ENCODE data around the gene ANGPT4. TPM values are rescaled to one million over a fixed set of nuclear protein-coding genes. Genes with fewer than 3 reads are reported as not detected.

ANGPT4 gene
- total RNA-seq, 1 donor from 2014 or later: not detected

DNA sequence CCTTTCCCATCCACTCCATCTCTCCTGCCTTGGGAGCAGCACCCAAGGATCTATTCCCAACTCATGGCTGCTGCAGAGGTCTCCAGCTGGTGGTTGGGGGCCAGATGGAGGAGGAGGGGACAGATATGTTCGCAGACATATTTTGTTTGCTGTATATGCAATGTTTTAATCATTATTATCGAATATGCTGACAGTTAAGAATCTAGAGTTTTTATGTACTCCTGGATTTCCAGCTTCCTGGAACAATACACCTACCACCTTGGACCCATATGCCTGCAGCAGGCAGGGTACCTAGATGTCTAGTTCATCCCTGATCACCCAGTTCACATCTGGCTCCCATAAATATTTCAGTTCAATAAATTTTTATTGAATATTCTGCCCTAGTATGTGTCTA, 73.6 kb downstream of the ANGPT4 start:
- no peak for DNase-seq (ENCODE audit: low read depth)
- TF ChIP-seq, protein P1, sequence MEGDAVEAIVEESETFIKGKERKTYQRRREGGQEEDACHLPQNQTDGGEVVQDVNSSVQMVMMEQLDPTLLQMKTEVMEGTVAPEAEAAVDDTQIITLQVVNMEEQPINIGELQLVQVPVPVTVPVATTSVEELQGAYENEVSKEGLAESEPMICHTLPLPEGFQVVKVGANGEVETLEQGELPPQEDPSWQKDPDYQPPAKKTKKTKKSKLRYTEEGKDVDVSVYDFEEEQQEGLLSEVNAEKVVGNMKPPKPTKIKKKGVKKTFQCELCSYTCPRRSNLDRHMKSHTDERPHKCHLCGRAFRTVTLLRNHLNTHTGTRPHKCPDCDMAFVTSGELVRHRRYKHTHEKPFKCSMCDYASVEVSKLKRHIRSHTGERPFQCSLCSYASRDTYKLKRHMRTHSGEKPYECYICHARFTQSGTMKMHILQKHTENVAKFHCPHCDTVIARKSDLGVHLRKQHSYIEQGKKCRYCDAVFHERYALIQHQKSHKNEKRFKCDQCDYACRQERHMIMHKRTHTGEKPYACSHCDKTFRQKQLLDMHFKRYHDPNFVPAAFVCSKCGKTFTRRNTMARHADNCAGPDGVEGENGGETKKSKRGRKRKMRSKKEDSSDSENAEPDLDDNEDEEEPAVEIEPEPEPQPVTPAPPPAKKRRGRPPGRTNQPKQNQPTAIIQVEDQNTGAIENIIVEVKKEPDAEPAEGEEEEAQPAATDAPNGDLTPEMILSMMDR (conservative IDR thresholded peaks at IDR 0.05; ENCODE audit: low read depth, low read length): no peak
- no peak overlapping the region for H3K4me3 ChIP-seq (ENCODE audit: low read depth, low read length)

DNA sequence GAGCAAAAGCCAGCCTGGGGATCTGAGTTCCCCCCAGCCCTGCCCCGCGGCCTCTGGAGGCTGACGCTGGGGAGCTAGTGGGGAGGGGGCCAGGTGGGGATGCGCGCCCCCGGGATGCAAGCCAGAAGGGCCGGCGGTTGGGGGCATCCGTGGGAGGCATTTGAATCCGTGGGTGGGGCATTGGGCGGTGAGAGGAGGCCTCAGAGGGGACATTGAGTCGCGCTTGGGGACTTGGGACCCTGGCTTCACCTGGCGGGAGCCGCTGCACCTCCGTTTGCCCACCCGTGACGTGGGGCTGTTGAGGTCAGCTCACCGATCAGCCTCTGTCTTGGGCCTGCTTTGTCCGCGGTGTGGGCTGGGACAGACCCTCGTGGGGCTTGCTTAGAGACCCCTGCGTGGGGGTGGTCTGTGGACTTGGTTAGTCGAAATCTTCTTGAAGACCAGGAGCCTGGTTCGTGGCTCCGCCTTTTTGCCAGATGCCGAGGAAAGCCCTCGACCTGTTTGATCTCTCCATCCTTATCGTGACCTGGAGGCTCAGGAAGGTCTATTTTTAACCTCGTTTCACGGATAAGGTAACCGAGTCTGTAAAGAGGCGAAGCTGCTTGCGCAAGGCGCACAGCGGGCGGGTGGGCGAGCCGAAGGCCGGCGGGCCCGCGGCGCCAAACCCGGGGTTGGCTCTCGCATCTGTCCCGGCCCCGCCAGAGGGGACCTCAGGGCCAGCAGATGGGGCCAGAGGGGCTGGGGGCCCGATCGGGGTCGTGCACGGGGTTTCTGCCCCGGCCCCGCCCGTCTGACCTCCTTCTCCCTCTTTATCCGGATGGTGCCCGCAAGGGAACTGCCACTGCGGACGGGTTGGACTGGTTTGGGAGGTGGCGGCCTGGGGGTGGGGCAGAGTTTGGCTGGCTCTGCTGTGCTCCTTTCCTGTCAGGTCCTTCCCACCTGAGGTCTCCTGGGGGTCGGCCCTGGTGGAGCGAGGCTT, 74.3 kb downstream of the ANGPT4 start:
- H3K4me3 ChIP-seq (ENCODE audit: low read depth, low read length): peak overlapping the region; percentile 75
- DNase-seq (ENCODE audit: low read depth): no peak
- TF ChIP-seq, protein P1 (conservative IDR thresholded peaks at IDR 0.05; ENCODE audit: low read depth, low read length): no peak

DNA sequence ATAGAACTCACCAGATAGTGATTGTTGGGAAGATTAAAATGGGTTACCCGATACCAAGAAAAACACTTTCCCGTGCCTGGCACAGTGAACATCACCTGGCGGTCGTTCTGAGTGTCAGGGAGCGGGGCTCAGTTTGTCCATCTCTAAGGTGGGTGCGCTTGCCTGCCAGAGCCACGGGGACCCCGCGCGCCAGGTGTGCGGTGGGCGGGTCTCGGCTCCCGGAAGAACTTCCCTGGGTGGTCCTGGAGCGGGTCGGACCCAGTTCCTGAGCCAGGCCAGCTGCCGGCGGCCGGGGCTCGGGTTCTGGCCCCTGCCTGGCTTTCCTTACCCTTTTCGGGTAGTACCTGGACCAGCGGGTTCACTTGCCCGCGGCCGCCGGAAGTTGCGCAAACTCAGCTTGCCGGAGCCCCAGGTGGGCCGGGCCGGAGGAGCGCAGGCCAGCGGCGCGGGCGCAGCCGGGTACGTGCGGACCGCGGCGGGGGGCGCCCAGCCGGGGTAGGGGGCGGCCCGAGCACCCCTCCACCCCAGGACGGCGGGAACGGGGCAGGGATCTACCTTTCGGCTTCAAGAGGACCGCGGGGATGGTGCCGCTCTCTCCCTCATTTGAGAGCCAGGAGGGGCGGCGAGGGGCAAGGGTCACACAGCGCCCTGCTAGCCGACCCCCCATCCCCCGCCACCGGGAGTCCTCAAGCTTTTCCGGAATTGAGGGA, 75.1 kb downstream of the ANGPT4 start:
- TF ChIP-seq, protein P1 (conservative IDR thresholded peaks at IDR 0.05; ENCODE audit: low read depth, low read length): no peak
- DNase-seq (ENCODE audit: low read depth): no peak

DNA sequence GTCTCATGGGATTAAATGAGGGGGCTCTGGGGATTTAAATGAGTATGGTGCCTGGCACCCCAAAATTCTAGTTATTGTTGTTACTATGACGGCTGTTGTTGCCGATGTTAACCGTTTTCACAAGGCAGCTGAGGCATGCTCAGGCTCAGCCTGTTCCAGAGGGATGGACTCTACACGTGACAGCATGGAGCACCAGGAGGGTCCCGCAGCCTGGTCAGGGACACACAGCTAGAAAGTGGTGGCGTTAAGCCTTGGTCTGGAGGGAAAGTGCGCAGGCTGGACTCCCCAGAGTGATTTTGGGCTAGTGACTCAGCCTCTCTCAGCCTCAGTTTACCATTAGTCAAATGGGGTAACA, 75.7 kb downstream of the ANGPT4 start:
- TF ChIP-seq, protein P1 (conservative IDR thresholded peaks at IDR 0.05; ENCODE audit: low read depth, low read length): no peak
- H3K4me3 ChIP-seq (ENCODE audit: low read depth, low read length): peak overlapping the region; percentile 75
- DNase-seq (ENCODE audit: low read depth): no peak

More for the DNA sequence above, 75.1 kb downstream of the ANGPT4 start:
- H3K4me3 ChIP-seq (ENCODE audit: low read depth, low read length): peak overlapping the region; percentile 75

DNA sequence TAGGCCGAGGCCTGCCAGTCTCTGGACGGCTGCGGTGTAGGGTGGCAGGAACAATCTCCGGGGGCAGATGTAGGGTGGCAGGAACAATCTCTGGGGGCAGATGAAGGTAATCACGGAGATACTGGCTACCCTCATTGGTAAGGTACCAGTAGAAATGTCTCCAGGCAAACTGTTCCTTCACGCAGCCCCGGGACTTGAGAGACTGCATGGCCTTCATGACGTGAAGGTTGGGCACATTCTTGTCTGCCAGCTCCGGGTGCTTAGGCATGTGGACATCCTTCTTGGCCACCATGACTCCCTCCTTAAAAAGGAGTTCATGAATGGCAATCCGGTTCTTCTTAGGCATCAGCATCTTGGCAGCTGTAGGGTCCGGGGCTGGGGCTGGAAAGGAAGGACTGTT, 76.5 kb downstream of the ANGPT4 start:
- DNase-seq (ENCODE audit: low read depth): no peak
- TF ChIP-seq, protein P1 (conservative IDR thresholded peaks at IDR 0.05; ENCODE audit: low read depth, low read length): no peak
- no peak overlapping the region for H3K4me3 ChIP-seq (ENCODE audit: low read depth, low read length)

DNA sequence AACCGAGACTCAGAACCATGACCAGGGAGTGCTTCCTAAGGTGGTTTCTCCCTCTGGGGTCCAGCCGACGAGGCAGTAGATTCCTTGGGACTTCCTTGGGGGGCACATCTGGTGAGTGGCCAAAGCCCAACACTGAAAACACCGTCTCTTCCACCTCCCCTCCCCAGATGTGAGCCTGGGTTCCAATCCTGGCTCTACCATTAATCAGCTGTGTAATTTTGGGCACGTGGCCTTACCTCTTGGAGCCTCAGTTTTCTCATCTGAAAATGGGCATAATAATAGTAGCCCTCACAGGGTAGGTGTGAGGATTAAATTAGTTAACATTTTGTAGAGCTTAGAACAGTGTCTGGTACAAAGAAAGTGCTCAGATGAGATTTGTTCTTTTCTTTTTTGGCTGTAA, 77.1 kb downstream of the ANGPT4 start:
- TF ChIP-seq, protein P1 (conservative IDR thresholded peaks at IDR 0.05; ENCODE audit: low read depth, low read length): no peak
- DNase-seq (ENCODE audit: low read depth): no peak
- H3K4me3 ChIP-seq (ENCODE audit: low read depth, low read length): no peak overlapping the region

Data from epithelial cell of proximal tubule (primary cell).